GM12878 (cell line): ENCODE measurements around the gene OSBPL5. TPM values are rescaled to one million over a fixed set of nuclear protein-coding genes. Genes with fewer than 3 reads are reported as not detected.

Experiments
- ATAC-seq: fragments of 200-7000 bp; cut with Tn5 transposase; 3 replicates; pipeline ENCODE4 v1.9.1; 2020; ENCODE audit warnings: mild to moderate bottlenecking, moderate library complexity
- BruUV-seq: library from RNA; stranded (reverse); fragments of 400-500 nt; replicated peaks from 2 replicates; lab custom pipeline; 2021; lab: Mats Ljungman, UMichigan
- CTCF ChIA-PET: fragments of 300-600 bp; sonication (Branson Sonifier 250); formaldehyde crosslinking; extraction: SDS; loops from one replicate; lab custom pipeline; 2021; ENCODE audit warnings: inconsistent platforms; lab: Yijun Ruan, JAX
- POLR2A ChIA-PET: fragments of 350-600 bp; formaldehyde crosslinking; extraction: SDS; loops from one replicate; lab custom pipeline; 2021; ENCODE audit warnings: inconsistent platforms; lab: Charles Lee
- RAD21 ChIA-PET: fragments of 300-600 bp; sonication (Branson Sonifier 250); formaldehyde crosslinking; loops from one replicate; lab custom pipeline; 2023; ENCODE audit warnings: antibody characterized with exemption; ENCODE audit not compliant: unreplicated experiment; lab: Charles Lee
- SMC1A ChIA-PET: fragments of 300-600 bp; sonication (Branson Sonifier 250); formaldehyde crosslinking; loops from one replicate; lab custom pipeline; 2023; ENCODE audit not compliant: unreplicated experiment, uncharacterized antibody; lab: Charles Lee
- DNase-seq: peaks from one replicate; pipeline ENCODE4 v3.0.0-alpha.2; 2011; ENCODE audit warnings: low read depth, low spot score
- FAIRE-seq: peaks from 3 replicates; lab custom pipeline; 2011; peaks lifted over from hg19 to GRCh38; lab: Jason Lieb, UNC
- H2AFZ ChIP-seq: 2 replicates; pipeline ENCODE4 v1.6.0; 2011; ENCODE audit warnings: low read depth, low read length, control low read depth; ENCODE audit not compliant: control insufficient read depth
- H3K27ac ChIP-seq: 2 replicates; pipeline ENCODE4 v1.5.1; 2011; ENCODE audit warnings: control low read depth; ENCODE audit not compliant: control insufficient read depth, insufficient read depth
- H3K27me3 ChIP-seq, 2 experiments: replicated peaks in 1 of 2; 2 replicates each; pipeline versions ENCODE4 v1.6.0 to v1.6.1; 2011; ENCODE audit warnings: low read length in 1 of 2; ENCODE audit not compliant: control insufficient read depth in 2 of 2, insufficient read depth in 2 of 2
- H3K36me3 ChIP-seq, 2 experiments: 2 replicates each; pipeline ENCODE4 v1.5.1; 2011; ENCODE audit warnings: low read length in 1 of 2; ENCODE audit not compliant: control insufficient read depth in 2 of 2, insufficient read depth in 2 of 2
- H3K4me1 ChIP-seq: 2 replicates; pipeline ENCODE4 v1.6.1; 2011; ENCODE audit warnings: mild to moderate bottlenecking, low read length, moderate library complexity, mixed read lengths; ENCODE audit not compliant: control insufficient read depth, insufficient read depth
- H3K4me2 ChIP-seq: 2 replicates; pipeline ENCODE4 v1.6.0; 2011; ENCODE audit warnings: control low read depth; ENCODE audit not compliant: control insufficient read depth, insufficient read depth
- H3K4me3 ChIP-seq: fragments of 200-600 bp; sonication (generic); 2 replicates; pipeline ENCODE4 v1.5.1; 2016
- H3K79me2 ChIP-seq: 2 replicates; pipeline ENCODE4 v1.6.0; 2011; ENCODE audit warnings: low read length; ENCODE audit not compliant: control insufficient read depth, insufficient read depth
- H3K9ac ChIP-seq: 2 replicates; pipeline ENCODE4 v1.8.0; 2011; ENCODE audit warnings: low read length, control low read depth, mixed read lengths; ENCODE audit not compliant: control insufficient read depth, insufficient read depth
- H3K9me3 ChIP-seq: replicated peaks from 3 replicates; pipeline ENCODE4 v1.5.1; 2011; ENCODE audit warnings: mild to moderate bottlenecking, low read length; ENCODE audit not compliant: control insufficient read depth, insufficient read depth
- H4K20me1 ChIP-seq: 2 replicates; pipeline ENCODE4 v1.6.0; 2011; ENCODE audit not compliant: control insufficient read depth, insufficient read depth
- GATAD2B ChIP-seq: fragments of 450-650 bp; conservative IDR thresholded peaks from 2 replicates; pipeline ENCODE4 v1.6.1; 2017; ENCODE audit warnings: low read depth, mild to moderate bottlenecking, moderate library complexity
- IRF3 ChIP-seq: fragments of 450-650 bp; IDR thresholded peaks from 2 replicates; pipeline ENCODE4 v1.6.1; 2014; ENCODE audit warnings: mild to moderate bottlenecking
- IRF4 ChIP-seq: IDR thresholded peaks from 2 replicates; pipeline ENCODE4 v1.6.1; 2011; ENCODE audit warnings: low read depth, low read length
- NKRF ChIP-seq: fragments of 450-650 bp; conservative IDR thresholded peaks from 2 replicates; pipeline ENCODE4 v1.6.1; 2017; ENCODE audit warnings: mild to moderate bottlenecking, moderate library complexity
- PAX5 ChIP-seq: IDR thresholded peaks from 2 replicates; pipeline ENCODE4 v1.6.1; 2011; ENCODE audit warnings: low read depth, low read length, borderline replicate concordance
- SUZ12 ChIP-seq: fragments of 200-600 bp; sonication (generic); IDR thresholded peaks from one replicate; pipeline ENCODE4 v1.6.1; 2018; ENCODE audit warnings: antibody characterized with exemption, mild to moderate bottlenecking; ENCODE audit not compliant: unreplicated experiment
- TAF1 ChIP-seq: IDR thresholded peaks from 2 replicates; pipeline ENCODE4 v1.6.1; 2011; ENCODE audit warnings: mild to moderate bottlenecking, low read depth, low read length, borderline replicate concordance
- WGBS: methylation state at CpG from one replicate; pipeline ENCODE4 v1.1.6; 2016; ENCODE audit warnings: low lambda C conversion rate; ENCODE audit not compliant: insufficient replicate concordance, insufficient coverage; ENCODE audit errors: missing lambda C conversion rate; 5-methylcytosine and 5-hydroxymethylcytosine counted together
- in situ Hi-C: fragments of 300-500 bp; cut with MboI; formaldehyde crosslinking; loops from 9 replicates; pipeline ENCODE4 v1.14.3; 2018; ENCODE audit warnings: mixed read lengths
- intact Hi-C: fragments of 100-400 bp; cut with micrococcal nuclease; formaldehyde crosslinking; loops from one replicate; pipeline ENCODE4 v1.14.2; 2022; ENCODE audit not compliant: unreplicated experiment
- polyA plus RNA-seq, 11 experiments: library from polyadenylated mRNA; depleted of rRNA in 4 of 11; unstranded in 6 of 11; stranded (reverse) in 5 of 11; fragments of >200 nt; fragmentation: Nextera tagmentation in 4 of 11; fragmentation: Illumina TruSeq in 1 of 11; extraction: Ambion mirVana in 4 of 11; extraction: Trizol in 1 of 11; gene quantifications; 1 replicate in 1 of 11; 2 replicates in 10 of 11; pipeline versions ENCODE4 v1.2.1 to v1.2.3, GENCODE V29; 2011 to 2016; ENCODE audit warnings: inconsistent platforms in 2 of 11, missing spikeins in 2 of 11, low read depth in 1 of 11
- total RNA-seq, 4 experiments: library from RNA; depleted of rRNA in 3 of 4; stranded (reverse); fragments of >200 nt in 3 of 4; fragmentation: Illumina TruSeq in 1 of 4; extraction: Trizol in 1 of 4; gene quantifications; 2 replicates each; pipeline versions ENCODE4 v1.2.1 to v1.2.3, GENCODE V29; 2013 to 2021

The OSBPL5 gene
- total and polyA plus RNA-seq, 10 of the 15 experiments (the other 5 are each of a cell fraction or from before 2014, with no cell fraction given), result not detected

GRCh38 chr11:3202305-3202704, 37.2 kb upstream of the OSBPL5 start:
- FAIRE-seq, result no peak
- DNase-seq, result no peak
- RAD21 ChIA-PET, result no interaction called here
- Histone ChIP-seq H3K4me1 (no peaks in the 10 kb centered on the region), H3K36me3 (no peaks in the 10 kb centered on the region), H3K79me2 (no peaks in the 10 kb centered on the region), H3K27me3 (peaks cover 0 to 2% of the 10 kb centered on the region in 2 experiments; a peak in 3 of 4 replicates), H4K20me1 (no peaks in the 10 kb centered on the region), H2AFZ (no peak overlapping the region), H3K9me3 (no peaks in the 10 kb centered on the region), H3K27ac (no peak overlapping the region), H3K4me3 (no peak overlapping the region), H3K4me2 (no peak overlapping the region), H3K9ac (no peak overlapping the region)
- SMC1A ChIA-PET, result no interaction called here
- in situ Hi-C loops (no loop called here), intact Hi-C loops (no loop called here)
- TF ChIP-seq GATAD2B (no peak), NKRF (no peak), SUZ12 (no peak), PAX5 (no peak), TAF1 (no peak), IRF4 (no peak), IRF3 (no peak)
- POLR2A ChIA-PET, result no interaction called here
- no TSS peak for BruUV-seq
- ATAC-seq, result no peak
- CTCF ChIA-PET, result no interaction called here
- 7% methylated on average over 7 of the region's 7 CpGs for WGBS
